Activated CD8-positive, alpha-beta T cell treated with anti-CD3 and anti-CD28 coated beads for 36 hours (primary cell): ENCODE data around the gene GNA14. TPM values are rescaled to one million over a fixed set of nuclear protein-coding genes. Genes with fewer than 3 reads are reported as not detected.

ENCODE experiments used
- ATAC-seq: fragments of 200-7000 bp; cut with Tn5 transposase; one replicate; pipeline ENCODE4 v1.10.0; 2021; ENCODE audit warnings: mild to moderate bottlenecking, moderate library complexity
- CTCF ChIA-PET: fragments of 350-600 bp; sonication (Branson Sonifier 250); formaldehyde crosslinking; loops from one replicate; lab custom pipeline; 2021; ENCODE audit warnings: antibody characterized with exemption; lab: Charles Lee
- POLR2A ChIA-PET: fragments of 350-600 bp; sonication (Branson Sonifier 250); formaldehyde crosslinking; loops from one replicate; lab custom pipeline; 2021; ENCODE audit warnings: antibody characterized with exemption; lab: Charles Lee
- DNase-seq: peaks from one replicate; pipeline ENCODE4 v3.0.0-alpha.2; 2020
- H3K27ac Mint-ChIP-seq: one replicate; pipeline ENCODE4 v1.8.0; 2021; ENCODE audit warnings: mild to moderate bottlenecking, mixed read lengths
- H3K27me3 Mint-ChIP-seq: one replicate; pipeline ENCODE4 v1.8.0; 2021; ENCODE audit warnings: mixed read lengths
- H3K36me3 Mint-ChIP-seq: one replicate; pipeline ENCODE4 v1.8.0; 2021; ENCODE audit warnings: low read depth, mixed read lengths
- H3K4me1 Mint-ChIP-seq: one replicate; pipeline ENCODE4 v1.8.0; 2021; ENCODE audit warnings: low read depth, mixed read lengths
- H3K4me3 Mint-ChIP-seq: one replicate; pipeline ENCODE4 v1.8.0; 2021; ENCODE audit warnings: mild to moderate bottlenecking, moderate library complexity, mixed read lengths
- H3K9me3 Mint-ChIP-seq: one replicate; pipeline ENCODE4 v1.8.0; 2021; ENCODE audit warnings: mixed read lengths
- CTCF ChIP-seq: fragments of 200-600 bp; IDR thresholded peaks from one replicate; pipeline ENCODE4 v1.8.0; 2022; ENCODE audit warnings: antibody characterized with exemption, mild to moderate bottlenecking
- intact Hi-C: fragments of 100-400 bp; cut with micrococcal nuclease; formaldehyde crosslinking; loops from one replicate; pipeline ENCODE4 v1.10.0; 2022
- total RNA-seq, 2 experiments: library from RNA; stranded (reverse); gene quantifications; one replicate each; pipeline ENCODE4 v1.2.3, GENCODE V29; 2021

GNA14 gene
- total RNA-seq, 2 experiments from 2014 or later: not detected

- Mint-ChIP-seq H3K27ac (peak overlapping the region; percentile 57), H3K4me3 (peak overlapping the region; percentile 81), H3K27me3 (peaks cover 7% of the 10 kb centered on the region), H3K9me3 (peaks cover 18% of the 10 kb centered on the region), H3K4me1 (peaks cover 13% of the 10 kb centered on the region), H3K36me3 (peaks cover 10% of the 10 kb centered on the region)
- POLR2A ChIA-PET: interaction anchor here (1.0 kb wide), 1 partner anchor 13 kb away, joined by 3 read pairs; no protein-coding TSS in a partner anchor
- CTCF ChIA-PET: interaction anchor here (0.7 to 6.9 kb wide), 15 partner anchors 9 to 319 kb away, joined by 3 to 141 read pairs (median 4); no protein-coding TSS in a partner anchor
- ATAC-seq: peak; percentile 62
- intact Hi-C loops: no loop called here
- peak; percentile 3 for DNase-seq
- peak; percentile 60 for TF ChIP-seq CTCF
Observed at GRCh38 chr9:77488439-77489126, 159.5 kb downstream of the GNA14 start.

- TF ChIP-seq CTCF: no peak
- intact Hi-C loops: no loop called here
- CTCF ChIA-PET: interaction anchor here (1.7 to 6.9 kb wide), 4 partner anchors 11 to 54 kb away, joined by 4 to 141 read pairs (median 8); no protein-coding TSS in a partner anchor
- Mint-ChIP-seq H3K4me1 (peaks cover 13% of the 10 kb centered on the region), H3K27ac (no peak overlapping the region), H3K27me3 (peaks cover 7% of the 10 kb centered on the region), H3K36me3 (peaks cover 10% of the 10 kb centered on the region), H3K4me3 (no peak overlapping the region), H3K9me3 (peaks cover 18% of the 10 kb centered on the region)
- ATAC-seq: peak; percentile 45
- DNase-seq: no peak
- POLR2A ChIA-PET: interaction anchor here (0.6 kb wide), 1 partner anchor 437 kb away, joined by 3 read pairs; no protein-coding TSS in a partner anchor
Observed at GRCh38 chr9:77486968-77487367, 161.2 kb downstream of the GNA14 start.

GRCh38 chr9:77486463-77486862, 161.7 kb downstream of the GNA14 start:
- H3K9me3 Mint-ChIP-seq: peaks cover 14% of the 10 kb centered on the region
- peaks cover 13% of the 10 kb centered on the region for H3K4me1 Mint-ChIP-seq
- DNase-seq (no peak), ATAC-seq (no peak)
- ChIA-PET POLR2A (interaction anchor here (0.6 kb wide), 1 partner anchor 437 kb away, joined by 3 read pairs; no protein-coding TSS in a partner anchor), CTCF (interaction anchor here (2.2 to 6.9 kb wide), 3 partner anchors 10 to 53 kb away, joined by 6 to 141 read pairs (median 9); no protein-coding TSS in a partner anchor)
- H3K4me3 Mint-ChIP-seq: no peak overlapping the region
- H3K27me3 Mint-ChIP-seq: peaks cover 7% of the 10 kb centered on the region
- TF ChIP-seq CTCF: no peak
- peaks cover 10% of the 10 kb centered on the region for H3K36me3 Mint-ChIP-seq
- intact Hi-C loops: no loop called here
- H3K27ac Mint-ChIP-seq: no peak overlapping the region

- H3K9me3 Mint-ChIP-seq: peaks cover 9% of the 10 kb centered on the region
- ATAC-seq (peak; percentile 99), DNase-seq (peak; percentile 82)
- intact Hi-C loops: no loop called here
- peaks cover 4% of the 10 kb centered on the region for H3K36me3 Mint-ChIP-seq
- peaks cover 27% of the 10 kb centered on the region for H3K4me1 Mint-ChIP-seq
- POLR2A ChIA-PET: interaction anchor here (0.8 to 1.4 kb wide), 2 partner anchors 14 to 19 kb away, joined by 3 to 4 read pairs; no protein-coding TSS in a partner anchor
- no peaks in the 10 kb centered on the region for H3K27me3 Mint-ChIP-seq
- TF ChIP-seq CTCF: no peak
- peak overlapping the region; percentile 43 for H3K4me3 Mint-ChIP-seq
- H3K27ac Mint-ChIP-seq: peak overlapping the region; percentile 98
- CTCF ChIA-PET: interaction anchor here (1.1 to 2.9 kb wide), 5 partner anchors 11 to 22 kb away, joined by 3 to 24 read pairs (median 8); no protein-coding TSS in a partner anchor
Observed at GRCh38 chr9:77475641-77476473, 172.3 kb downstream of the GNA14 start.
